Uterus (tissue), 4 donors: Measurements from ENCODE around the gene STX2. TPM values are rescaled to one million over a fixed set of nuclear protein-coding genes. Genes with fewer than 3 reads are reported as not detected.

Source experiments
- DNase-seq, 2 donors: peaks; one replicate each; pipeline ENCODE4 v3.0.0-alpha.2; 2019 to 2020
- H3K27ac ChIP-seq, 2 donors: fragments of 200-600 bp; sonication (generic); 1 replicate in 1 of 2; 2 replicates in 1 of 2; pipeline ENCODE4 v1.5.1; 2016 to 2018
- H3K27me3 ChIP-seq, 2 donors: fragments of 200-600 bp; sonication (generic); one replicate each; pipeline ENCODE4 v1.5.1; 2018 to 2019; ENCODE audit warnings: control low read depth in 1 of 2
- H3K36me3 ChIP-seq, 2 donors: fragments of 200-600 bp; sonication (generic); one replicate each; pipeline ENCODE4 v1.5.1; 2019; ENCODE audit warnings: control low read depth in 1 of 2
- H3K4me1 ChIP-seq, 2 donors: fragments of 200-600 bp; sonication (generic); one replicate each; pipeline ENCODE4 v1.5.1; 2018 to 2019; ENCODE audit warnings: control low read depth in 1 of 2
- H3K4me3 ChIP-seq, 2 donors: fragments of 200-600 bp; sonication (generic); 1 replicate in 1 of 2; 2 replicates in 1 of 2; pipeline ENCODE4 v1.5.1; 2018 to 2019; ENCODE audit warnings: mild to moderate bottlenecking in 1 of 2
- H3K9me3 ChIP-seq, 2 donors: fragments of 200-600 bp; sonication (generic); one replicate each; pipeline ENCODE4 v1.5.1; 2019; ENCODE audit warnings: control low read depth in 1 of 2
- CTCF ChIP-seq, 4 experiments: fragments of 200-600 bp in 2 of 4; fragments of 450-650 bp in 2 of 4; sonication (generic) in 2 of 4; IDR thresholded peaks; one replicate each; pipeline ENCODE4 v1.5.1; 2016 to 2019; ENCODE audit warnings: antibody characterized with exemption in 4 of 4, mild to moderate bottlenecking in 2 of 4, moderate library complexity in 1 of 4
- POLR2A ChIP-seq, 2 donors: fragments of 450-650 bp; IDR thresholded peaks; one replicate each; pipeline ENCODE4 v1.6.1; 2016; ENCODE audit warnings: antibody characterized with exemption in 2 of 2, mild to moderate bottlenecking in 1 of 2, moderate library complexity in 1 of 2
- intact Hi-C: fragments of 100-400 bp; cut with DNase I; formaldehyde crosslinking; loops from one replicate; pipeline ENCODE4 v1.15.1; 2023; ENCODE audit warnings: low total_unique reads
- total RNA-seq, 4 donors: library from RNA; depleted of rRNA in 3 of 4; stranded (reverse); fragments of >200 nt in 3 of 4; gene quantifications; one replicate each; pipeline versions ENCODE4 v1.1.0 to v1.2.4, GENCODE V29; 2014 to 2023
- donor health status: DM: yes; HTN: yes; CAD: no.

Gene STX2
- total RNA-seq, 4 donors from 2014 or later, result 33.5 to 44.6 (median 35.4) TPM

GRCh38 chr12:130815028-130815741 is 23.9 kb downstream of the STX2 start:
- H3K36me3 ChIP-seq, result no peaks in the 10 kb centered on the region
- intact Hi-C loops, result no loop called here
- H3K27ac ChIP-seq, result no peak overlapping the region
- TF ChIP-seq CTCF (IDR thresholded peaks at IDR 0.05), result no peak
- no peak for TF ChIP-seq POLR2A (IDR thresholded peaks at IDR 0.05)
- H3K27me3 ChIP-seq, result no peaks in the 10 kb centered on the region
- no peaks in the 10 kb centered on the region for H3K9me3 ChIP-seq
- DNase-seq, result no peak
- no peak overlapping the region for H3K4me3 ChIP-seq
- H3K4me1 ChIP-seq, result no peaks in the 10 kb centered on the region

DNA sequence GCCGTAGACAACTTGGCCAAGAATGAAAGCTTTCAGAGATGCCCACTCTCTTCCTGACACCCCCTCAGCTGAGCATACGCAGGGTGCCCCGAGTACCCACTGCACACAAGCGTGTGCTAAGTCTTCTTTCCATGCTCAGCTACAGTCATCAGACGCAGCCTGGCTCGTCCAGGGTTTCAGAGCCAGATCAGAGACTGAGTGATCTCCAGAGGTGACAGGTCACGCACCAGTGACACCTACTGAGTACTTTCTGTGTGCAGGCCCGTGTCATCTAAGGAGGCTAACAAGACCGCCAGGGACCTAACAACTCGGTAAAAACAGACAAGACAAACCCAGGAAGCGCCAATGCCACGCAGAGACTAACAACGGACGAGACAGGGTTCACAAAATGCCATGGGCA is 25.1 kb downstream of the STX2 start:
- Histone ChIP-seq H3K27ac (no peak overlapping the region), H3K9me3 (no peaks in the 10 kb centered on the region), H3K4me3 (no peak overlapping the region), H3K27me3 (no peaks in the 10 kb centered on the region), H3K36me3 (no peaks in the 10 kb centered on the region), H3K4me1 (no peaks in the 10 kb centered on the region)
- intact Hi-C loops, result no loop called here
- DNase-seq, result no peak
- no peak for TF ChIP-seq POLR2A (IDR thresholded peaks at IDR 0.05)
- TF ChIP-seq CTCF (IDR thresholded peaks at IDR 0.05), result no peak

GRCh38 chr12:130813436-130813835 is 25.6 kb downstream of the STX2 start:
- TF ChIP-seq POLR2A (IDR thresholded peaks at IDR 0.05), result no peak
- TF ChIP-seq CTCF (IDR thresholded peaks at IDR 0.05), result no peak
- DNase-seq, result no peak
- Histone ChIP-seq H3K27me3 (no peaks in the 10 kb centered on the region), H3K9me3 (no peaks in the 10 kb centered on the region), H3K4me1 (no peaks in the 10 kb centered on the region), H3K27ac (no peak overlapping the region), H3K36me3 (no peaks in the 10 kb centered on the region), H3K4me3 (no peak overlapping the region)
- intact Hi-C loops, result no loop called here

DNA sequence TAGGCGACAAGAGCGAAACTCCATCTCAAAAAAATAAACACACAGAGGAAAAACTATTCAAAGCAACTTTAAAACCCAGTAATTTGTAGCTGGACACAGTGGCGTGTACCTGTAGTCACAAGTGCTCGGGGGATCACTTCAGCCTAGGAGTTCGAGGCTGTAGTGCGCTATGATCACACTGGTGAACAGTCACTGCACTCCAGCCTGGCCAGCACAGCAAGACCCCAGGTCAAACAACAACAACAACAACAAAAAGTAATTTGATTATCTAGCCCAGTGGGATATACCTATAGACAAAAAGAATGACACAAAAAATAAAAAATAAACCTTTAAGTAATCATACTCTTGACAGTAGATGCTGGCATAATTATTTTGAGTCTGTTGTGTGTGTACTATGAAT is 29.3 kb downstream of the STX2 start:
- intact Hi-C loops, result no loop called here
- Histone ChIP-seq H3K4me3 (no peak overlapping the region), H3K27me3 (no peaks in the 10 kb centered on the region), H3K36me3 (no peaks in the 10 kb centered on the region), H3K9me3 (no peaks in the 10 kb centered on the region), H3K27ac (no peak overlapping the region), H3K4me1 (no peaks in the 10 kb centered on the region)
- TF ChIP-seq POLR2A (IDR thresholded peaks at IDR 0.05), result no peak
- no peak for TF ChIP-seq CTCF (IDR thresholded peaks at IDR 0.05)
- DNase-seq, result no peak

- no peaks in the 10 kb centered on the region for H3K4me1 ChIP-seq
- no peaks in the 10 kb centered on the region for H3K27me3 ChIP-seq
- no peak overlapping the region for H3K27ac ChIP-seq
- no peaks in the 10 kb centered on the region for H3K36me3 ChIP-seq
- intact Hi-C loops, result no loop called here
- H3K9me3 ChIP-seq, result no peaks in the 10 kb centered on the region
- DNase-seq, result no peak
- H3K4me3 ChIP-seq, result no peak overlapping the region
- TF ChIP-seq CTCF (IDR thresholded peaks at IDR 0.05) (no peak), POLR2A (IDR thresholded peaks at IDR 0.05) (no peak)
Observed at GRCh38 chr12:130807309-130807708, 31.7 kb downstream of the STX2 start.
